SK-N-SH (cell line): ENCODE measurements around the gene ATP11B.

Source experiments
- RXRA ChIP-seq: IDR thresholded peaks from 2 replicates; pipeline ENCODE4 v1.4.0; 2012; ENCODE audit warnings: low read depth, mild to moderate bottlenecking, borderline replicate concordance
- TCF12 ChIP-seq: IDR thresholded peaks from 2 replicates; pipeline ENCODE4 v1.4.0; 2012
- TF ChIP-seq, protein P1 (sequence below): fragments of 200-600 bp; sonication (generic); IDR thresholded peaks from 2 replicates; pipeline ENCODE4 v1.6.1; 2017; ENCODE audit warnings: antibody characterized with exemption, mild to moderate bottlenecking, moderate library complexity
- TF ChIP-seq, protein P2 (sequence below): IDR thresholded peaks from 2 replicates; pipeline ENCODE4 v1.4.0; 2012; ENCODE audit warnings: low read depth, borderline replicate concordance
- TF ChIP-seq, protein P3 (sequence below): IDR thresholded peaks from 2 replicates; pipeline ENCODE4 v1.4.0; 2012; ENCODE audit warnings: low read depth
- TF ChIP-seq, protein P4 (sequence below): fragments of 150-350 bp; IDR thresholded peaks from 2 replicates; pipeline ENCODE4 v1.6.1; 2017; ENCODE audit warnings: antibody characterized with exemption, low read length, low read depth, borderline replicate concordance

DNA sequence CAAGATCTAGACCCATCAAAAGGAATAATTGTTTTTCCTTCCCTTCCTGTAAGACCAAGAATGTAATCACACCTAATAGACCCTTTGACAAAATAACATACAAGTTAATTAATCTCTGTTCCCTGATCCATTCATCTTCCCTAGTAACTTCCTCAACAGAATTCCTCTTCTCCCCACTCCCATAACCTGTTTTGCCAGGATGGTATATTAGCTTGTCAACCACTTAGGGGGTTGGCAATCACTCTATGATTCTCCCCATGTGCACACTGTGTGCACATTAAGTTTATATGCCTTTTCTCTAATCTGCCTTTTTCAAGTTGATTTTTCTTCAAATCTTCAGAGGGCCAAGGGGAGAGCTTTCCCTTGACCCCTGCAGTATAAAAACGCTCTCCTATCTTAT is 2.7 kb upstream of the ATP11B start:
- TF ChIP-seq RXRA, result no peak
- TF ChIP-seq, protein P1, sequence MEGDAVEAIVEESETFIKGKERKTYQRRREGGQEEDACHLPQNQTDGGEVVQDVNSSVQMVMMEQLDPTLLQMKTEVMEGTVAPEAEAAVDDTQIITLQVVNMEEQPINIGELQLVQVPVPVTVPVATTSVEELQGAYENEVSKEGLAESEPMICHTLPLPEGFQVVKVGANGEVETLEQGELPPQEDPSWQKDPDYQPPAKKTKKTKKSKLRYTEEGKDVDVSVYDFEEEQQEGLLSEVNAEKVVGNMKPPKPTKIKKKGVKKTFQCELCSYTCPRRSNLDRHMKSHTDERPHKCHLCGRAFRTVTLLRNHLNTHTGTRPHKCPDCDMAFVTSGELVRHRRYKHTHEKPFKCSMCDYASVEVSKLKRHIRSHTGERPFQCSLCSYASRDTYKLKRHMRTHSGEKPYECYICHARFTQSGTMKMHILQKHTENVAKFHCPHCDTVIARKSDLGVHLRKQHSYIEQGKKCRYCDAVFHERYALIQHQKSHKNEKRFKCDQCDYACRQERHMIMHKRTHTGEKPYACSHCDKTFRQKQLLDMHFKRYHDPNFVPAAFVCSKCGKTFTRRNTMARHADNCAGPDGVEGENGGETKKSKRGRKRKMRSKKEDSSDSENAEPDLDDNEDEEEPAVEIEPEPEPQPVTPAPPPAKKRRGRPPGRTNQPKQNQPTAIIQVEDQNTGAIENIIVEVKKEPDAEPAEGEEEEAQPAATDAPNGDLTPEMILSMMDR, result no peak
- no peak for TF ChIP-seq TCF12
- TF ChIP-seq, protein P2, sequence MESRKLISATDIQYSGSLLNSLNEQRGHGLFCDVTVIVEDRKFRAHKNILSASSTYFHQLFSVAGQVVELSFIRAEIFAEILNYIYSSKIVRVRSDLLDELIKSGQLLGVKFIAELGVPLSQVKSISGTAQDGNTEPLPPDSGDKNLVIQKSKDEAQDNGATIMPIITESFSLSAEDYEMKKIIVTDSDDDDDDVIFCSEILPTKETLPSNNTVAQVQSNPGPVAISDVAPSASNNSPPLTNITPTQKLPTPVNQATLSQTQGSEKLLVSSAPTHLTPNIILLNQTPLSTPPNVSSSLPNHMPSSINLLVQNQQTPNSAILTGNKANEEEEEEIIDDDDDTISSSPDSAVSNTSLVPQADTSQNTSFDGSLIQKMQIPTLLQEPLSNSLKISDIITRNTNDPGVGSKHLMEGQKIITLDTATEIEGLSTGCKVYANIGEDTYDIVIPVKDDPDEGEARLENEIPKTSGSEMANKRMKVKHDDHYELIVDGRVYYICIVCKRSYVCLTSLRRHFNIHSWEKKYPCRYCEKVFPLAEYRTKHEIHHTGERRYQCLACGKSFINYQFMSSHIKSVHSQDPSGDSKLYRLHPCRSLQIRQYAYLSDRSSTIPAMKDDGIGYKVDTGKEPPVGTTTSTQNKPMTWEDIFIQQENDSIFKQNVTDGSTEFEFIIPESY, result no peak
- TF ChIP-seq, protein P3, sequence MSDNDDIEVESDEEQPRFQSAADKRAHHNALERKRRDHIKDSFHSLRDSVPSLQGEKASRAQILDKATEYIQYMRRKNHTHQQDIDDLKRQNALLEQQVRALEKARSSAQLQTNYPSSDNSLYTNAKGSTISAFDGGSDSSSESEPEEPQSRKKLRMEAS, result no peak
- TF ChIP-seq, protein P4, sequence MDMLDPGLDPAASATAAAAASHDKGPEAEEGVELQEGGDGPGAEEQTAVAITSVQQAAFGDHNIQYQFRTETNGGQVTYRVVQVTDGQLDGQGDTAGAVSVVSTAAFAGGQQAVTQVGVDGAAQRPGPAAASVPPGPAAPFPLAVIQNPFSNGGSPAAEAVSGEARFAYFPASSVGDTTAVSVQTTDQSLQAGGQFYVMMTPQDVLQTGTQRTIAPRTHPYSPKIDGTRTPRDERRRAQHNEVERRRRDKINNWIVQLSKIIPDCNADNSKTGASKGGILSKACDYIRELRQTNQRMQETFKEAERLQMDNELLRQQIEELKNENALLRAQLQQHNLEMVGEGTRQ, result no peak
